AG09319 (cell line): ENCODE measurements around the gene NUTM2B.
"Not testable (repeated sequence)": the region's sequence is repeated elsewhere in the genome, so short reads cannot be mapped to it uniquely, and the experiment has no call there.

Source experiments
- DNase-seq: peaks from one replicate; pipeline ENCODE4 v3.0.0-alpha.2; 2010; ENCODE audit warnings: low read depth; ENCODE audit errors: extremely low read depth

The NUTM2B gene

GRCh38 chr10:79702927-79703326 lies at the start of gene NUTM2B:
Gene NUTM2B, plus strand, starts transcription at chr10:79703227. Its CDS starts 383 bp downstream, at chr10:79703610.
- DNase-seq, result not testable (repeated sequence)

- DNase-seq, result not testable (repeated sequence)
Observed at GRCh38 chr10:79663287-79663686, 39.7 kb upstream of the NUTM2B start.

- not testable (repeated sequence) for DNase-seq
Observed at GRCh38 chr10:79664686-79665085, 38.3 kb upstream of the NUTM2B start.

GRCh38 chr10:79669248-79669788 lies 33.7 kb upstream of the NUTM2B start:
- not testable (repeated sequence) for DNase-seq

GRCh38 chr10:79674878-79675277 lies 28.1 kb upstream of the NUTM2B start:
- DNase-seq, result not testable (repeated sequence)

- not testable (repeated sequence) for DNase-seq
Observed at GRCh38 chr10:79683026-79683883, 19.8 kb upstream of the NUTM2B start.

- DNase-seq, result not testable (repeated sequence)
Observed at GRCh38 chr10:79683884-79684720, 18.9 kb upstream of the NUTM2B start.

GRCh38 chr10:79685044-79685685 lies 17.9 kb upstream of the NUTM2B start:
- DNase-seq, result peak; percentile 3

GRCh38 chr10:79686595-79686994 lies 16.4 kb upstream of the NUTM2B start:
- DNase-seq, result not testable (repeated sequence)

GRCh38 chr10:79687406-79688150 lies 15.4 kb upstream of the NUTM2B start:
- not testable (repeated sequence) for DNase-seq

GRCh38 chr10:79688798-79689197 lies 14.2 kb upstream of the NUTM2B start:
- DNase-seq, result not testable (repeated sequence)

- DNase-seq, result not testable (repeated sequence)
Observed at GRCh38 chr10:79696596-79696995, 6.4 kb upstream of the NUTM2B start.

- DNase-seq, result not testable (repeated sequence)
Observed at GRCh38 chr10:79697141-79697540, 5.9 kb upstream of the NUTM2B start.

GRCh38 chr10:79700381-79700944 lies 2.6 kb upstream of the NUTM2B start:
- DNase-seq, result not testable (repeated sequence)

GRCh38 chr10:79707017-79707416 lies 4.0 kb downstream of the NUTM2B start:
- DNase-seq, result not testable (repeated sequence)

GRCh38 chr10:79714976-79715375 lies 11.9 kb downstream of the NUTM2B start:
- DNase-seq, result not testable (repeated sequence)

GRCh38 chr10:79716917-79717579 lies 14.0 kb downstream of the NUTM2B start:
- DNase-seq, result not testable (repeated sequence)

- DNase-seq, result not testable (repeated sequence)
Observed at GRCh38 chr10:79720000-79720399, 17.0 kb downstream of the NUTM2B start.

- not testable (repeated sequence) for DNase-seq
Observed at GRCh38 chr10:79726620-79727019, 23.6 kb downstream of the NUTM2B start.
